Endothelial cell (in vitro differentiated cells): ENCODE results near the gene PHEX. TPM values are rescaled to one million over a fixed set of nuclear protein-coding genes. Genes with fewer than 3 reads are reported as not detected.

Experiments
- DNase-seq: peaks from one replicate; pipeline ENCODE4 v3.0.0; 2021; ENCODE audit warnings: low spot score
- H3K27ac Mint-ChIP-seq: one replicate; pipeline ENCODE4 v1.8.0; 2021; ENCODE audit warnings: mixed read lengths, inconsistent platforms; ENCODE audit not compliant: unreplicated experiment
- H3K27me3 Mint-ChIP-seq: one replicate; pipeline ENCODE4 v1.8.0; 2021; ENCODE audit warnings: mild to moderate bottlenecking, moderate library complexity, mixed read lengths, inconsistent platforms; ENCODE audit not compliant: unreplicated experiment
- H3K36me3 Mint-ChIP-seq: one replicate; pipeline ENCODE4 v1.8.0; 2021; ENCODE audit warnings: mild to moderate bottlenecking, low read depth, mixed read lengths, inconsistent platforms; ENCODE audit not compliant: unreplicated experiment
- H3K4me1 Mint-ChIP-seq: one replicate; pipeline ENCODE4 v1.8.0; 2021; ENCODE audit warnings: mild to moderate bottlenecking, mixed read lengths, inconsistent platforms; ENCODE audit not compliant: unreplicated experiment
- H3K4me3 Mint-ChIP-seq: one replicate; pipeline ENCODE4 v1.8.0; 2021; ENCODE audit warnings: mild to moderate bottlenecking, mixed read lengths, inconsistent platforms; ENCODE audit not compliant: unreplicated experiment
- H3K9me3 Mint-ChIP-seq: one replicate; pipeline ENCODE4 v1.8.0; 2021; ENCODE audit warnings: mixed read lengths, inconsistent platforms; ENCODE audit not compliant: unreplicated experiment
- CTCF ChIP-seq: fragments of 200-600 bp; sonication (generic); IDR thresholded peaks from one replicate; pipeline ENCODE4 v1.5.0; 2021; ENCODE audit warnings: antibody characterized with exemption; ENCODE audit not compliant: unreplicated experiment
- total RNA-seq: library from RNA; stranded (reverse); fragmentation: NEBNext Ultra II Directional; extraction: Animal tissue kit (Norgen Biotek cat#: 25700); gene quantifications from one replicate; pipeline ENCODE4 v1.2.1, GENCODE V29; 2021; ENCODE audit not compliant: unreplicated experiment

PHEX gene
- total RNA-seq, 1 donor from 2014 or later = 0.46 TPM

GRCh38 chrX:22116605-22117546 is 84.8 kb downstream of the PHEX start:
- TF ChIP-seq CTCF = no peak
- Mint-ChIP-seq H3K36me3 (no peaks in the 10 kb centered on the region), H3K4me1 (no peaks in the 10 kb centered on the region), H3K4me3 (no peak overlapping the region), H3K27me3 (no peaks in the 10 kb centered on the region), H3K27ac (no peak overlapping the region), H3K9me3 (no peaks in the 10 kb centered on the region)
- no peak for DNase-seq

GRCh38 chrX:22117633-22118032 is 85.5 kb downstream of the PHEX start:
- no peaks in the 10 kb centered on the region for H3K27me3 Mint-ChIP-seq
- no peaks in the 10 kb centered on the region for H3K4me1 Mint-ChIP-seq
- H3K27ac Mint-ChIP-seq = no peak overlapping the region
- DNase-seq = no peak
- H3K4me3 Mint-ChIP-seq = no peak overlapping the region
- H3K9me3 Mint-ChIP-seq = no peaks in the 10 kb centered on the region
- no peaks in the 10 kb centered on the region for H3K36me3 Mint-ChIP-seq
- TF ChIP-seq CTCF = no peak

DNA sequence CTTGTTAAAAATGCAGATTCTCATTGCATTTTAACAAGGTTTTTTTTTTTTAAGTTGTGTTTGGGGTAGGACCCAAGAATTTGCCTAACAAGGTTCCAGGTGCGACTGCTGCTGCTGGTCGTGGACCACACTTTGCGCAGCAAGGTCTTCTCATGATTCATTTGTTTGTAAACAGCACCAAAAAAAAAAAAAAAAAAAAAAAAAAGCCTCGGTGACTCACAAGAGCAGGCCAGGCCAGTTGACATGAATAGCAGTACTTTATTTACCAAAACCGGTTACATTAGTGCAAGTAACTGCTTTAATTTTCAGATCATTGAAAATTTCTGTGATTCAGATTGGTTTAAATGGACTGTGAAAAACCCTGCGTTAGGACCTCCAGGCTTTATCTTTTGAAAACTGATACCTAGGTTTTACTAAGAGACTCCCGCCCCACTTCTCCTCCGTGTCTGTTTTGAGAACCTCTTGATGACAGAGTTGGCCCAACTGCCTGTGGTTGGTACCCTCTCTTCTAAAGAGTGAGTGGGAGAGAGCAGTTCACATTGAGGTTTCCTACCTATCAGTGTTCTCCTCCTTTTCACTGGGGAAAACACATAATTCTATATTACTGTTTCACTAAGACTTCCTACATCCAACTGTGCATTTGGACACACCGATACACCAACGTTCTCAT is 86.2 kb downstream of the PHEX start:
- Mint-ChIP-seq H3K4me1 (no peaks in the 10 kb centered on the region), H3K4me3 (no peak overlapping the region), H3K27ac (no peak overlapping the region), H3K27me3 (no peaks in the 10 kb centered on the region), H3K36me3 (no peaks in the 10 kb centered on the region), H3K9me3 (no peaks in the 10 kb centered on the region)
- no peak for TF ChIP-seq CTCF
- no peak for DNase-seq

DNA sequence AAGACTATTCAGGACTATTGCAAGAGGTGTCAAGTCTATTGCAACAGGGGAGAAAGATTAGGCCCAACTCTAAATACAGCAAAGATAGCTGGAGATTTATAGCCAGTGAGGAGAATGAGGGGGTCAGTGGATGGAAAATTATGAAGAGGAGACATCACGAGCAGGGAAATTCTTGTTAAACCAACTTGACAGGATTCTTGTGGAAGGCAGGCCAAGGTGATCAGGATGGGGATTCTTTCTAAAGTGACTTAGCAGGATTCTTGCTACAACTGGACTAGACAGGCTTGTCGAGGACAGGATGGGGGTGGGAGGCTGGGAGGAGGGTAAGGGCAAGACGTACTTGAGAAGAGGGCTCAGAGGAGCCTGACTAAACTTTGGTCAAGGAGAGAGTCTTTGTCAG is 89.0 kb downstream of the PHEX start:
- no peak for DNase-seq
- H3K4me3 Mint-ChIP-seq = no peak overlapping the region
- H3K27me3 Mint-ChIP-seq = no peaks in the 10 kb centered on the region
- no peaks in the 10 kb centered on the region for H3K36me3 Mint-ChIP-seq
- H3K4me1 Mint-ChIP-seq = no peaks in the 10 kb centered on the region
- TF ChIP-seq CTCF = no peak
- H3K27ac Mint-ChIP-seq = no peak overlapping the region
- no peaks in the 10 kb centered on the region for H3K9me3 Mint-ChIP-seq

GRCh38 chrX:22122510-22122909 is 90.4 kb downstream of the PHEX start:
- H3K9me3 Mint-ChIP-seq = no peaks in the 10 kb centered on the region
- H3K4me3 Mint-ChIP-seq = no peak overlapping the region
- H3K4me1 Mint-ChIP-seq = no peaks in the 10 kb centered on the region
- H3K27me3 Mint-ChIP-seq = no peaks in the 10 kb centered on the region
- H3K27ac Mint-ChIP-seq = no peak overlapping the region
- TF ChIP-seq CTCF = no peak
- H3K36me3 Mint-ChIP-seq = no peaks in the 10 kb centered on the region
- DNase-seq = no peak
